Transverse colon (tissue), 4 donors: ENCODE results near the gene STRADA. TPM values are rescaled to one million over a fixed set of nuclear protein-coding genes. Genes with fewer than 3 reads are reported as not detected.

Experiments used
- DNase-seq: peaks from one replicate; pipeline ENCODE4 v3.0.0-alpha.2; 2019
- H3K27ac ChIP-seq, 4 donors: fragments of 200-600 bp; sonication (generic); 2 replicates each; pipeline ENCODE4 v1.5.1; 2016 to 2018; ENCODE audit warnings: inconsistent platforms in 4 of 4
- H3K27me3 ChIP-seq: fragments of 200-600 bp; sonication (generic); 2 replicates; pipeline ENCODE4 v1.5.1; 2017; ENCODE audit warnings: inconsistent platforms
- H3K36me3 ChIP-seq, 4 donors: fragments of 200-600 bp; sonication (generic); 2 replicates each; pipeline ENCODE4 v1.5.1; 2017 to 2019; ENCODE audit warnings: inconsistent platforms in 4 of 4
- H3K4me1 ChIP-seq, 4 donors: fragments of 200-600 bp; sonication (generic); 2 replicates each; pipeline ENCODE4 v1.5.1; 2017 to 2020; ENCODE audit warnings: inconsistent platforms in 4 of 4
- H3K4me3 ChIP-seq, 4 donors: fragments of 200-600 bp; sonication (generic); 1 replicate in 1 of 4; 2 replicates in 3 of 4; pipeline versions ENCODE4 v1.5.1 to v1.6.1; 2017 to 2019; ENCODE audit warnings: inconsistent platforms in 4 of 4
- H3K9me3 ChIP-seq, 2 donors: fragments of 200-600 bp; sonication (generic); 2 replicates each; pipeline ENCODE4 v1.5.1; 2017 to 2019; ENCODE audit warnings: inconsistent platforms in 2 of 2
- EP300 ChIP-seq: sonication (generic); formaldehyde crosslinking; IDR thresholded peaks from one replicate; pipeline ENCODE4 v1.6.1; 2017; ENCODE audit warnings: antibody characterized with exemption, low read depth
- POLR2A ChIP-seq: fragments of 450-650 bp; IDR thresholded peaks from one replicate; pipeline ENCODE4 v1.6.1; 2016; ENCODE audit warnings: antibody characterized with exemption, mild to moderate bottlenecking, moderate library complexity
- POLR2AphosphoS5 ChIP-seq, 3 donors: sonication (generic); formaldehyde crosslinking; IDR thresholded peaks; one replicate each; pipeline ENCODE4 v1.6.1; 2016; ENCODE audit warnings: antibody characterized with exemption in 3 of 3
- WGBS, 2 donors: methylation state at CpG; one replicate each; pipeline ENCODE4 v1.1.5; 2018; ENCODE audit warnings: low coverage in 1 of 2; 5-methylcytosine and 5-hydroxymethylcytosine counted together
- in situ Hi-C, 4 donors: fragments of 200-750 bp; cut with MboI; loops; one replicate each; pipeline versions ENCODE4 v1.15.0 to v1.15.1; 2017; ENCODE audit warnings: low sequenced_read_pairs in 3 of 4, low pct_ligation_motif_present in 1 of 4, low pct_unique_long_range_greater_than_20kb in 1 of 4
- intact Hi-C: fragments of 100-400 bp; cut with DNase I; formaldehyde crosslinking; loops from one replicate; pipeline ENCODE4 v1.15.1; 2023; ENCODE audit warnings: low total_unique reads
- total RNA-seq, 4 donors: library from RNA; depleted of rRNA; stranded (reverse); fragments of >200 nt; gene quantifications; one replicate each; pipeline ENCODE4 v1.1.0, GENCODE V29; 2016
- TF ChIP-seq, protein P1 (sequence below), 5 experiments: fragments of 200-600 bp in 3 of 5; fragments of 450-650 bp in 2 of 5; sonication (generic) in 3 of 5; IDR thresholded peaks; 1 replicate in 2 of 5; 2 replicates in 3 of 5; pipeline ENCODE4 v1.5.1; 2016 to 2017; ENCODE audit warnings: antibody characterized with exemption in 5 of 5, inconsistent platforms in 3 of 5, mild to moderate bottlenecking in 2 of 5, moderate library complexity in 1 of 5

The STRADA gene
- total RNA-seq, 4 donors from 2014 or later, result 23.1 to 37.8 (median 33.8) TPM

DNA sequence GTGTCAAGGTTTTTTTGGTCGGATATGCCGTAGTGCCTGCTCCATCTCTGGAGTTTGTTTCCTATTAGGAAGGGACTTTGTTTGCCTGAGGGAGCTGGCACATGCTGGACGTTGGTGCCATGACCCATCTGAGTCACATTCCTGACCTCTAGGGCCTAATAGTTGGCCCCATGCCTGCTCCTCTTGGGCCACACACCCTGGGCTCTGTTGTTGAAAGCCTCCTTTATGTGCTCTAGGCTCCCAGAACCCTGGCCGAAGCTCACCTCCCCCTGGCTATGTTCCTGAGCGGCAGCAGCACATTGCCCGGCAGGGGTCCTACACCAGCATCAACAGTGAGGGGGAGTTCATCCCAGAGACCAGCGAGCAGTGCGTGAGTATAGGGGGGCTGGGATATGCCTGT, 60.1 kb downstream of the STRADA start:
- intact Hi-C loops (no loop called here), in situ Hi-C loops (no loop called here)
- peaks cover 0 to 22% (median 2%) of the 10 kb centered on the region in 4 donors for H3K36me3 ChIP-seq
- no peaks in the 10 kb centered on the region for H3K9me3 ChIP-seq
- H3K4me1 ChIP-seq, result peaks cover 2 to 23% (median 7%) of the 10 kb centered on the region in 4 donors
- 62 to 89% methylated on average over 5 to 8 of the region's 8 CpGs for WGBS, 2 donors
- no peaks in the 10 kb centered on the region for H3K27me3 ChIP-seq
- peak overlapping the region in 2 of 4 donors; percentile 34 to 39 for H3K27ac ChIP-seq
- H3K4me3 ChIP-seq, result no peak overlapping the region
- no peak for DNase-seq
- TF ChIP-seq EP300, result no peak

DNA sequence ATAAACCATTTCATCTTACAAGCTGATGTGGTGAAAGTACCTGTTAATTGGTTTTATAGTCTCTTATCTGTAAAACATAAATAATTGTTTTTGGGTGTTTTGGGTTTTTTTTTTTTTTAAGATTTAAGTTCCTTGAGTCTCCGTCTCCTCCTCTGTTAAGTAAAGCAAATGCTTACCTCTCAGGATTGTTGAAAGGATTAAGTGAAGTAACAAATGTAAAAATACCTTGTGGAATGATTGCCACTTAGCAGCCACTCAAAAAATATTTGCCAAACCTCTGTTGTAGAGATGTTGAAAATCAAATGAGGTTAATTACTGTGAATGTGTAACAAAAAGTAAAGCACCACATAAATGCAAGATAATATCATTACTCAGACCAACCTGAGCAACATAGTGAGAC, 60.9 kb downstream of the STRADA start:
- TF ChIP-seq POLR2A (no peak), POLR2AphosphoS5 (IDR thresholded peaks at IDR 0.05) (no peak), EP300 (no peak)
- TF ChIP-seq, protein P1, sequence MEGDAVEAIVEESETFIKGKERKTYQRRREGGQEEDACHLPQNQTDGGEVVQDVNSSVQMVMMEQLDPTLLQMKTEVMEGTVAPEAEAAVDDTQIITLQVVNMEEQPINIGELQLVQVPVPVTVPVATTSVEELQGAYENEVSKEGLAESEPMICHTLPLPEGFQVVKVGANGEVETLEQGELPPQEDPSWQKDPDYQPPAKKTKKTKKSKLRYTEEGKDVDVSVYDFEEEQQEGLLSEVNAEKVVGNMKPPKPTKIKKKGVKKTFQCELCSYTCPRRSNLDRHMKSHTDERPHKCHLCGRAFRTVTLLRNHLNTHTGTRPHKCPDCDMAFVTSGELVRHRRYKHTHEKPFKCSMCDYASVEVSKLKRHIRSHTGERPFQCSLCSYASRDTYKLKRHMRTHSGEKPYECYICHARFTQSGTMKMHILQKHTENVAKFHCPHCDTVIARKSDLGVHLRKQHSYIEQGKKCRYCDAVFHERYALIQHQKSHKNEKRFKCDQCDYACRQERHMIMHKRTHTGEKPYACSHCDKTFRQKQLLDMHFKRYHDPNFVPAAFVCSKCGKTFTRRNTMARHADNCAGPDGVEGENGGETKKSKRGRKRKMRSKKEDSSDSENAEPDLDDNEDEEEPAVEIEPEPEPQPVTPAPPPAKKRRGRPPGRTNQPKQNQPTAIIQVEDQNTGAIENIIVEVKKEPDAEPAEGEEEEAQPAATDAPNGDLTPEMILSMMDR (IDR thresholded peaks at IDR 0.05), result no peak
- H3K4me1 ChIP-seq, result peaks cover 8 to 32% (median 13%) of the 10 kb centered on the region in 4 donors
- no peaks in the 10 kb centered on the region for H3K27me3 ChIP-seq
- no peak for DNase-seq
- peaks cover 0 to 22% (median 2%) of the 10 kb centered on the region in 4 donors for H3K36me3 ChIP-seq
- H3K9me3 ChIP-seq, result no peaks in the 10 kb centered on the region
- H3K4me3 ChIP-seq, result no peak overlapping the region
- 88 to 97% methylated on average over 1 of the region's 1 CpG for WGBS, 2 donors
- in situ Hi-C loops, result no loop called here
- peak overlapping the region in 1 of 4 donors; percentile 34 for H3K27ac ChIP-seq
- intact Hi-C loops, result no loop called here

DNA sequence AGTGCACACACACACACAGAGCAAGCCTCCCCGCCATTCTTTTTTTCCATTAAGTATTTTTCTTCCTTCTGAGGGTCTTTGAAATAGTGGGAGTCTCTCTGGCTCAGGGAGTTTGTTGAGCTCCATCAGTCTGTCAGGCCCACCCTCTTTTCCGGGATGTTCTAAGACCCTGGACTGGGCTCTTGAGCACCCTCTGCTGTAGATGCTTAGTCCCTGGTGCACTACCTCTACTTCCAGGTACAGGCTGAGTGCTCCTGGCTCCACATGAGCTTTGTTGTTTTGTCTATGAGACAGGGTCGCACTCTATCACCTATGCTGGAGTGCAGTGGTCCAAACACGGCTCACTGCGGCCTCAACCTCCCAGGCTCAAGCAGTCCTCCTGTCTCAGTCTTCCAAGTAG, 62.4 kb downstream of the STRADA start:
- peaks cover 0 to 14% (median 2%) of the 10 kb centered on the region in 4 donors for H3K36me3 ChIP-seq
- no peak overlapping the region for H3K4me3 ChIP-seq
- no peaks in the 10 kb centered on the region for H3K9me3 ChIP-seq
- H3K4me1 ChIP-seq, result peaks cover 14 to 34% (median 24%) of the 10 kb centered on the region in 4 donors
- TF ChIP-seq, protein P1 (IDR thresholded peaks at IDR 0.05), result no peak
- no peak for TF ChIP-seq POLR2AphosphoS5 (IDR thresholded peaks at IDR 0.05)
- TF ChIP-seq EP300, result no peak
- TF ChIP-seq POLR2A, result no peak
- no peak overlapping the region for H3K27ac ChIP-seq
- H3K27me3 ChIP-seq, result no peaks in the 10 kb centered on the region
- WGBS, 2 donors, result 95 to 100% methylated on average over 3 to 5 of the region's 5 CpGs
- intact Hi-C loops, result no loop called here
- DNase-seq, result no peak
- in situ Hi-C loops, result no loop called here

DNA sequence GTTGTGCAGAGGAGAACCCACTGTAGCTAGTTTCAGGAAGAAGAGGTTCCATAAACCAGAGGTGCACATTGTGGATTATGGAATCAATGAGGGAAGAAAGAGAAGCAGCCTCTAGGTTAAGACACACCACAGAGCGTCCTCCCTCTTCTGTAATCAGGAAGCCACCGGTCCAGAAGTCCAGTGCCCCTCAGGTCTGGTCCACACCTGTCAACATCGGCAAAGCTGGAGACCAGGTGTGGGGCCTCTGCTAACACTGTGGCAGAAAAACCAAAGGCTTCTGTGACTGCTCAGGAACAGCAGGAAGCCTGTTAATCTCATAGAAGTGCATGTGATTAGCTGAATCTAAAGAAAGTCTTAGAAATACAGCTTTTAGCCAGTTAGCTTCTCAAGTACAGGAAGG, 65.0 kb downstream of the STRADA start:
- Histone ChIP-seq H3K27me3 (no peaks in the 10 kb centered on the region), H3K27ac (peak overlapping the region; percentile 85 to 88 (median 86)), H3K4me3 (no peak overlapping the region), H3K36me3 (peaks cover 0 to 6% (median 0%) of the 10 kb centered on the region in 4 donors), H3K4me1 (peaks cover 14 to 30% (median 25%) of the 10 kb centered on the region in 4 donors), H3K9me3 (no peaks in the 10 kb centered on the region)
- TF ChIP-seq, protein P1 (IDR thresholded peaks at IDR 0.05), result no peak
- TF ChIP-seq POLR2AphosphoS5 (IDR thresholded peaks at IDR 0.05) (no peak), EP300 (no peak), POLR2A (no peak)
- DNase-seq, result no peak
- in situ Hi-C loops (no loop called here), intact Hi-C loops (no loop called here)
- 38 to 60% methylated on average over 2 to 3 of the region's 3 CpGs for WGBS, 2 donors
